ENCODE data around the gene CCDC106.
A peak's percentile ranks its signal among the peaks of the same experiment; 100 is the strongest.

CCDC106 gene

GRCh38 chr19:55668603-55669348 is 20.8 kb downstream of the CCDC106 start:
- DNase-seq (ENCODE audit: low spot score), result no peak

- DNase-seq (ENCODE audit: low spot score), result no peak
Observed at GRCh38 chr19:55669418-55670279, 21.6 kb downstream of the CCDC106 start.

GRCh38 chr19:55670280-55671053 is 22.5 kb downstream of the CCDC106 start:
- no peak for DNase-seq (ENCODE audit: low spot score)

GRCh38 chr19:55671054-55671378 is 23.0 kb downstream of the CCDC106 start:
- no peak for DNase-seq (ENCODE audit: low spot score)

GRCh38 chr19:55672418-55672817 is 24.4 kb downstream of the CCDC106 start:
- DNase-seq (ENCODE audit: low spot score), result peak; percentile 67

GRCh38 chr19:55673465-55673864 is 25.5 kb downstream of the CCDC106 start:
- DNase-seq (ENCODE audit: low spot score), result no peak

GRCh38 chr19:55673889-55674288 is 25.9 kb downstream of the CCDC106 start:
- no peak for DNase-seq (ENCODE audit: low spot score)

GRCh38 chr19:55674459-55674840 is 26.4 kb downstream of the CCDC106 start:
- no peak for DNase-seq (ENCODE audit: low spot score)

- DNase-seq (ENCODE audit: low spot score), result peak; percentile 99
Observed at GRCh38 chr19:55674841-55675660, 27.0 kb downstream of the CCDC106 start, which contains the start of gene EPN1. EPN1 (plus strand) TSS chr19:55675226; CDS start chr19:55678628, 3,402 bp downstream.

- DNase-seq (ENCODE audit: low spot score), result no peak
Observed at GRCh38 chr19:55675661-55676354, 27.8 kb downstream of the CCDC106 start.

GRCh38 chr19:55676383-55676782 is 28.4 kb downstream of the CCDC106 start:
- no peak for DNase-seq (ENCODE audit: low spot score)

- DNase-seq (ENCODE audit: low spot score), result no peak
Observed at GRCh38 chr19:55676889-55677505, 29.0 kb downstream of the CCDC106 start.

- DNase-seq (ENCODE audit: low spot score), result no peak
Observed at GRCh38 chr19:55677572-55678028, 29.6 kb downstream of the CCDC106 start.

- no peak for DNase-seq (ENCODE audit: low spot score)
Observed at GRCh38 chr19:55678121-55678671, 30.2 kb downstream of the CCDC106 start.

- no peak for DNase-seq (ENCODE audit: low spot score)
Observed at GRCh38 chr19:55679343-55680257, 31.6 kb downstream of the CCDC106 start.

- DNase-seq (ENCODE audit: low spot score), result no peak
Observed at GRCh38 chr19:55680339-55681130, 32.5 kb downstream of the CCDC106 start.

- DNase-seq (ENCODE audit: low spot score), result no peak
Observed at GRCh38 chr19:55681131-55682092, 33.4 kb downstream of the CCDC106 start.
